K562 (cell line): ENCODE measurements around the gene ERICH6. TPM values are rescaled to one million over a fixed set of nuclear protein-coding genes. Genes with fewer than 3 reads are reported as not detected.

Experiments
- ARNT ChIP-seq, 2 experiments: fragments of 450-650 bp; IDR thresholded peaks; 2 replicates each; pipeline ENCODE4 v1.6.1; 2016; ENCODE audit warnings: mild to moderate bottlenecking in 1 of 2
- CEBPB ChIP-seq: fragments of 450-650 bp; IDR thresholded peaks from 2 replicates; pipeline ENCODE4 v1.6.1; 2016; ENCODE audit warnings: missing genetic modification characterization, missing compliant biosample characterization
- CEBPG ChIP-seq, 3 experiments: fragments of 200-800 bp in 1 of 3; sonication (Bioruptor generic) in 1 of 3; sonication (generic) in 1 of 3; formaldehyde crosslinking in 1 of 3; IDR thresholded peaks in 2 of 3; conservative IDR thresholded peaks in 1 of 3; 2 replicates each; pipeline versions ENCODE4 v1.6.1 to v1.8.0; 2016 to 2022; ENCODE audit warnings: missing compliant biosample characterization in 2 of 3, missing genetic modification characterization in 2 of 3, mild to moderate bottlenecking in 1 of 3, missing genetic modification reagents in 1 of 3
- KDM5B ChIP-seq: fragments of 200-600 bp; sonication (generic); IDR thresholded peaks from 2 replicates; pipeline ENCODE4 v1.6.1; 2012; ENCODE audit warnings: low read depth, mild to moderate bottlenecking, moderate library complexity, low read length, control low read depth, inconsistent platforms; ENCODE audit not compliant: insufficient replicate concordance
- KLF13 ChIP-seq: fragments of 450-650 bp; IDR thresholded peaks from 2 replicates; pipeline ENCODE4 v1.6.1; 2016; ENCODE audit warnings: missing genetic modification characterization, low read depth, mild to moderate bottlenecking, missing compliant biosample characterization, moderate library complexity, borderline replicate concordance
- NFIC ChIP-seq: fragments of 450-650 bp; IDR thresholded peaks from 2 replicates; pipeline ENCODE4 v1.6.1; 2017; ENCODE audit warnings: mild to moderate bottlenecking, inconsistent platforms
- PCBP1 ChIP-seq: fragments of 200-400 bp; formaldehyde crosslinking; IDR thresholded peaks from 2 replicates; pipeline ENCODE4 v1.6.1; 2018; ENCODE audit warnings: mild to moderate bottlenecking, low read depth, low read length; ENCODE audit not compliant: poor library complexity, severe bottlenecking
- PHF8 ChIP-seq: fragments of 200-600 bp; sonication (generic); IDR thresholded peaks from 2 replicates; pipeline ENCODE4 v1.6.1; 2012; ENCODE audit warnings: mixed run types, mild to moderate bottlenecking, inconsistent platforms, low read length, moderate library complexity, borderline replicate concordance
- PTBP1 ChIP-seq: fragments of 200-400 bp; formaldehyde crosslinking; IDR thresholded peaks from 2 replicates; pipeline ENCODE4 v1.6.1; 2017; ENCODE audit warnings: low read depth, low read length
- RAD51 ChIP-seq: fragments of 450-650 bp; IDR thresholded peaks from 2 replicates; pipeline ENCODE4 v1.7.1; 2016; ENCODE audit warnings: low read depth, mild to moderate bottlenecking, borderline replicate concordance
- SMARCE1 ChIP-seq: fragments of 450-650 bp; IDR thresholded peaks from 2 replicates; pipeline ENCODE4 v1.7.1; 2016; ENCODE audit warnings: mild to moderate bottlenecking
- SRSF9 ChIP-seq: fragments of 200-400 bp; formaldehyde crosslinking; IDR thresholded peaks from 2 replicates; pipeline ENCODE4 v1.6.1; 2017; ENCODE audit warnings: low read depth, low read length, borderline replicate concordance
- STAT5A ChIP-seq: IDR thresholded peaks from 2 replicates; pipeline ENCODE4 v1.6.1; 2012; ENCODE audit warnings: low read length, inconsistent platforms, borderline replicate concordance
- TRIM24 ChIP-seq, 2 experiments: fragments of 450-650 bp; IDR thresholded peaks; 2 replicates each; pipeline ENCODE4 v1.6.1; 2016
- ZKSCAN1 ChIP-seq: fragments of 150-350 bp; IDR thresholded peaks from 2 replicates; pipeline ENCODE4 v1.6.1; 2016; ENCODE audit warnings: low read depth, low read length
- ZNF184 ChIP-seq: sonication (generic); formaldehyde crosslinking; IDR thresholded peaks from 2 replicates; pipeline ENCODE4 v1.5.0; 2020; ENCODE audit warnings: missing genetic modification reagents
- ZNF212 ChIP-seq: fragments of 450-650 bp; formaldehyde crosslinking; IDR thresholded peaks from 2 replicates; pipeline ENCODE4 v1.4.0; 2020; ENCODE audit warnings: mild to moderate bottlenecking
- ZNF699 ChIP-seq: fragments of 250-450 bp; sonication (Bioruptor Pico); IDR thresholded peaks from 2 replicates; pipeline ENCODE4 v1.8.0; 2021; ENCODE audit warnings: mild to moderate bottlenecking, moderate library complexity; ENCODE audit not compliant: insufficient replicate concordance
- polyA plus RNA-seq, 8 experiments: library from polyadenylated mRNA; depleted of rRNA in 4 of 8; stranded (reverse) in 5 of 8; unstranded in 3 of 8; fragments of >200 nt; fragmentation: Nextera tagmentation in 2 of 8; fragmentation: Illumina TruSeq in 1 of 8; extraction: Ambion mirVana in 2 of 8; extraction: Trizol in 1 of 8; gene quantifications; 2 replicates each; pipeline versions ENCODE4 v1.2.1 to v1.2.3, GENCODE V29; 2011 to 2014; ENCODE audit warnings: inconsistent platforms in 1 of 8, missing spikeins in 1 of 8
- total RNA-seq, 7 experiments: library from RNA; depleted of rRNA in 6 of 7; stranded (reverse); fragments of >200 nt in 6 of 7; fragmentation: Illumina TruSeq in 2 of 7; extraction: Trizol in 2 of 7; gene quantifications; 2 replicates each; pipeline versions ENCODE4 v1.2.1 to v1.2.3, GENCODE V29; 2011 to 2021; ENCODE audit warnings: low replicate concordance in 1 of 7
- TF ChIP-seq, protein P1 (sequence below), 2 experiments: fragments of 450-650 bp; IDR thresholded peaks; 2 replicates each; pipeline ENCODE4 v1.6.1; 2016
- TF ChIP-seq, protein P2 (sequence below): IDR thresholded peaks from 2 replicates; pipeline ENCODE4 v1.6.1; 2016; ENCODE audit warnings: missing genetic modification characterization, missing compliant biosample characterization
- TF ChIP-seq, protein P3 (sequence below): fragments of 250-450 bp; sonication (Bioruptor Pico); IDR thresholded peaks from 2 replicates; pipeline ENCODE4 v1.8.0; 2022; ENCODE audit warnings: moderate library complexity, mild to moderate bottlenecking, inconsistent platforms
- TF ChIP-seq, protein P4 (sequence below): fragments of 250-450 bp; sonication (Bioruptor Pico); IDR thresholded peaks from 2 replicates; pipeline ENCODE4 v1.8.0; 2021; ENCODE audit warnings: moderate library complexity, mild to moderate bottlenecking, inconsistent platforms
- TF ChIP-seq, protein P5 (sequence below), 2 experiments: fragments of 450-650 bp in 1 of 2; sonication (generic) in 1 of 2; formaldehyde crosslinking in 1 of 2; IDR thresholded peaks in 1 of 2; conservative IDR thresholded peaks in 1 of 2; 2 replicates each; pipeline versions ENCODE4 v1.6.1 to v1.8.1; 2016 to 2023; ENCODE audit warnings: mild to moderate bottlenecking in 2 of 2, moderate library complexity in 2 of 2, inconsistent platforms in 1 of 2, missing genetic modification reagents in 1 of 2

ERICH6 gene
- total and polyA plus RNA-seq, 9 of the 15 experiments (the other 6 are each of a cell fraction or from before 2014, with no cell fraction given): not detected

DNA sequence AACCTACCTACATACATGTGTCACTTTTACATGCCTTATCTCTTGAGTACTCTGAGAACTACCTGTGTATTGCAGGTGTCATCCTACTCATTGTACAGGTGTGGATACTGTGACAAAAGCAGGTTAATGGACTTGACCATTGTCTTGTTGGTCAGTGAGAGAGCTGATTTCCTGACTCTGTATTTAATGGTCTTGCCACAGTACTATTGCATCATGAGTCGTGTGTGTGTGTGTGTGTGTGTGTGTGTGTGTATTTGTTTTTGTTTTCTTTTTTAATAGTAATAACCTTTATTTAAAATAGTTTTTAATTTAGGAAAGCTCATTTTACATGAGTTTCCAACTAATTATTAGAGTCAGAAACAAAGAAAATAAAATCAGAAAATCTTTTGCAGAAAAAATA lies 92.9 kb downstream of the ERICH6 start (continued):
- TF ChIP-seq, protein P1, sequence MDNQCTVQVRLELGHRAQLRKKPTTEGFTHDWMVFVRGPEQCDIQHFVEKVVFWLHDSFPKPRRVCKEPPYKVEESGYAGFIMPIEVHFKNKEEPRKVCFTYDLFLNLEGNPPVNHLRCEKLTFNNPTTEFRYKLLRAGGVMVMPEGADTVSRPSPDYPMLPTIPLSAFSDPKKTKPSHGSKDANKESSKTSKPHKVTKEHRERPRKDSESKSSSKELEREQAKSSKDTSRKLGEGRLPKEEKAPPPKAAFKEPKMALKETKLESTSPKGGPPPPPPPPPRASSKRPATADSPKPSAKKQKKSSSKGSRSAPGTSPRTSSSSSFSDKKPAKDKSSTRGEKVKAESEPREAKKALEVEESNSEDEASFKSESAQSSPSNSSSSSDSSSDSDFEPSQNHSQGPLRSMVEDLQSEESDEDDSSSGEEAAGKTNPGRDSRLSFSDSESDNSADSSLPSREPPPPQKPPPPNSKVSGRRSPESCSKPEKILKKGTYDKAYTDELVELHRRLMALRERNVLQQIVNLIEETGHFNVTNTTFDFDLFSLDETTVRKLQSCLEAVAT (IDR thresholded peaks at IDR 0.05): no peak
- TF ChIP-seq PCBP1: no peak
- TF ChIP-seq SRSF9: no peak
- no peak for TF ChIP-seq STAT5A
- peak; percentile 75 for TF ChIP-seq CEBPG (CRISPR knock-in tag; IDR thresholded peaks at IDR 0.05)
- TF ChIP-seq CEBPG (tag; conservative IDR thresholded peaks at IDR 0.05 in 1 of 2, IDR thresholded peaks at IDR 0.05 in 1 of 2): peak; percentile 83 to 87
- no peak for TF ChIP-seq ZNF212
- TF ChIP-seq ZNF184: no peak
- TF ChIP-seq TRIM24 (IDR thresholded peaks at IDR 0.05): peak; percentile 56 to 69; a peak in 3 of 4 replicates
- TF ChIP-seq, protein P2, sequence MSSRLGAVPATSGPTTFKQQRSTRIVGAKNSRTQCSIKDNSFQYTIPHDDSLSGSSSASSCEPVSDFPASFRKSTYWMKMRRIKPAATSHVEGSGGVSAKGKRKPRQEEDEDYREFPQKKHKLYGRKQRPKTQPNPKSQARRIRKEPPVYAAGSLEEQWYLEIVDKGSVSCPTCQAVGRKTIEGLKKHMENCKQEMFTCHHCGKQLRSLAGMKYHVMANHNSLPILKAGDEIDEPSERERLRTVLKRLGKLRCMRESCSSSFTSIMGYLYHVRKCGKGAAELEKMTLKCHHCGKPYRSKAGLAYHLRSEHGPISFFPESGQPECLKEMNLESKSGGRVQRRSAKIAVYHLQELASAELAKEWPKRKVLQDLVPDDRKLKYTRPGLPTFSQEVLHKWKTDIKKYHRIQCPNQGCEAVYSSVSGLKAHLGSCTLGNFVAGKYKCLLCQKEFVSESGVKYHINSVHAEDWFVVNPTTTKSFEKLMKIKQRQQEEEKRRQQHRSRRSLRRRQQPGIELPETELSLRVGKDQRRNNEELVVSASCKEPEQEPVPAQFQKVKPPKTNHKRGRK (tag): no peak
- TF ChIP-seq SMARCE1: no peak
- no peak for TF ChIP-seq PHF8
- no peak for TF ChIP-seq KDM5B
- no peak for TF ChIP-seq ARNT (IDR thresholded peaks at IDR 0.05)
- TF ChIP-seq, protein P3, sequence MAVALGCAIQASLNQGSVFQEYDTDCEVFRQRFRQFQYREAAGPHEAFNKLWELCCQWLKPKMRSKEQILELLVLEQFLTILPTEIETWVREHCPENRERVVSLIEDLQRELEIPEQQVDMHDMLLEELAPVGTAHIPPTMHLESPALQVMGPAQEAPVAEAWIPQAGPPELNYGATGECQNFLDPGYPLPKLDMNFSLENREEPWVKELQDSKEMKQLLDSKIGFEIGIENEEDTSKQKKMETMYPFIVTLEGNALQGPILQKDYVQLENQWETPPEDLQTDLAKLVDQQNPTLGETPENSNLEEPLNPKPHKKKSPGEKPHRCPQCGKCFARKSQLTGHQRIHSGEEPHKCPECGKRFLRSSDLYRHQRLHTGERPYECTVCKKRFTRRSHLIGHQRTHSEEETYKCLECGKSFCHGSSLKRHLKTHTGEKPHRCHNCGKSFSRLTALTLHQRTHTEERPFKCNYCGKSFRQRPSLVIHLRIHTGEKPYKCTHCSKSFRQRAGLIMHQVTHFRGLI (CRISPR knock-in tag): no peak
- TF ChIP-seq ZNF699 (CRISPR knock-in tag): no peak
- TF ChIP-seq NFIC: no peak
- TF ChIP-seq, protein P4, sequence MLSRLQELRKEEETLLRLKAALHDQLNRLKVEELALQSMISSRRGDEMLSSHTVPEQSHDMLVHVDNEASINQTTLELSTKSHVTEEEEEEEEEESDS (CRISPR knock-in tag): no peak
- TF ChIP-seq PTBP1: no peak
- TF ChIP-seq, protein P5, sequence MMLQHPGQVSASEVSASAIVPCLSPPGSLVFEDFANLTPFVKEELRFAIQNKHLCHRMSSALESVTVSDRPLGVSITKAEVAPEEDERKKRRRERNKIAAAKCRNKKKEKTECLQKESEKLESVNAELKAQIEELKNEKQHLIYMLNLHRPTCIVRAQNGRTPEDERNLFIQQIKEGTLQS (IDR thresholded peaks at IDR 0.05): peak; percentile 87
- TF ChIP-seq, protein P5 (CRISPR knock-in tag; conservative IDR thresholded peaks at IDR 0.05): no peak
- no peak for TF ChIP-seq RAD51
- no peak for TF ChIP-seq KLF13 (tag)
- peak; percentile 81 for TF ChIP-seq CEBPB
- no peak for TF ChIP-seq ZKSCAN1
